HG03565 (cell line): ENCODE measurements around the gene SH3PXD2B.

ENCODE experiments used
- ATAC-seq: cut with Tn5 transposase; IDR thresholded peaks from one replicate; pipeline ENCODE4 v1.9.1; 2021; ENCODE audit warnings: mild to moderate bottlenecking, moderate library complexity; ENCODE audit not compliant: unreplicated experiment

The SH3PXD2B gene

DNA sequence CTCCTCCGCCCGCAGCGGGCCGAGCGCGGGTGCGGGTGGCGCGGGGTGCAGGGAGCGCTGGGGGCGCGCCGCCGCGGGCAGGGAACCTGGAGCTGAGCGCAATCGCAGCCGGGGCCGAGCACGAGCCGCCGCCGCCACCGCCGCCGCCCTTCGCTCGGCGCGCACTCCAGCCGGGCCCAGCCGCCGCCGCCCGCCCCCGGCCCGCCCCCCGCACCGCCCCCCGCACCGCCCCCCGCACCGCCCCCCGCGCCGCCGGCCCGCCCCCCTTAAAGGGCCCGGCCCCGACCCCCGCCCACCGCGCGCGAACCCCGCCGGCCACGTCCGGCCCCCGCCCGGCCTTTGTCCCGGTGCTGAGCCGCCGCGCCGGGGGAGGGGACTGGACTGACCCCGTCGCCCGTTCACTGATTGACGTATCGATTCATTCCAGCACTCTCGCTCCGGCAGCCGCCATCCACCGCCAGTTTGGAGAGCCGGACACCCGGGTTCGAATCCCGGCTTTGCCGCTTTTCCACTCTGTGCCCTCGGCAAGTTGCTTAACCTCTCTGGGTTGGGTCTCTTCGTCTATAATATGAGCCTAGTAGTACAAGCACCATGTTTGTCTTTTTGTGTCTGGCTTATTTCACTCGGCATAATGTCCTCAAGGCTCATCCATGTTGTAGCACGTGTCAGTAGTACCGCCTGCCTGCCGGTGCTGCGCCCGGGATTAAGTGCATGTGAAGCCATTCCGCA is at the start of gene SH3PXD2B:
Gene SH3PXD2B, minus strand, starts transcription at position 168 of the 729 bp plus-strand sequence. CDS start 173 bp downstream, outside the sequence.
- ATAC-seq: no peak

DNA sequence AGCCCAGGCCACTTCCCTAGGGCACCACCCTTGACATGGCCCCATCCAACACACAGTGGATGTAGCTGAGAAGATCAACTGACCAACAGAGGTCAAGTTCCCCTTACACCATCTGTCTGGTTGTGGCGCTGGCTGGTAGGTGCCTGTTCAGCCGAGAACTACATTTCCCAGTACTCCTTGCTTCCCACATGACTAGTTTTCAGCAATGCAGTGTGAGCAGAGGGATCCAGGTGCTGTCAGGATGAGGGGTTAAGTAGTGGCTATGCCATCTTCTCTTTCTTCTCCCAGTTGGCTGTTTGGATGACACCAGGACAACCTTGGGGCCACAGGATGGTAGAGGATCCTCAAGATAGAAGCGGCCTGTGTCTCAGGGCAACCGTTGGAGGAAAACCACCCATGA is 48.6 kb upstream of the SH3PXD2B start:
- ATAC-seq: no peak

DNA sequence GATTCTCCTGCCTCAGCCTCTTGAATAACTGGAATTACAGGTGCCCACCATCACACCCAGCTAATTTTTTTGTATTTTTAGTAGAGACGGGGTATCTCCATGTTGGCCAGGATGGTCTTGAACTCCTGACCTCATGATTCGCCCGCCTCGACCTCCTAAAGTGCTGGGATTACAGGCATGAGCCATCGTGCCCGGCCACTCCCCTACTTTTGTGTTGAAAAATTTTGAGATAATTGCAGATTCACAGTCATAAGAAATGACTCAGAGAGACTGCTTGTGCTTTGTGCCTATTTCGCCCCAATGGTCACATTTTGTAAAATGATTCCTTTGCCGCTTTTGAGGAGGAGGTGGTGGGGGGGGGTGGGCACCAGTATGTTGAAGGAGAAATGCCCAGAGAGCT is 48.1 kb upstream of the SH3PXD2B start:
- ATAC-seq: no peak

DNA sequence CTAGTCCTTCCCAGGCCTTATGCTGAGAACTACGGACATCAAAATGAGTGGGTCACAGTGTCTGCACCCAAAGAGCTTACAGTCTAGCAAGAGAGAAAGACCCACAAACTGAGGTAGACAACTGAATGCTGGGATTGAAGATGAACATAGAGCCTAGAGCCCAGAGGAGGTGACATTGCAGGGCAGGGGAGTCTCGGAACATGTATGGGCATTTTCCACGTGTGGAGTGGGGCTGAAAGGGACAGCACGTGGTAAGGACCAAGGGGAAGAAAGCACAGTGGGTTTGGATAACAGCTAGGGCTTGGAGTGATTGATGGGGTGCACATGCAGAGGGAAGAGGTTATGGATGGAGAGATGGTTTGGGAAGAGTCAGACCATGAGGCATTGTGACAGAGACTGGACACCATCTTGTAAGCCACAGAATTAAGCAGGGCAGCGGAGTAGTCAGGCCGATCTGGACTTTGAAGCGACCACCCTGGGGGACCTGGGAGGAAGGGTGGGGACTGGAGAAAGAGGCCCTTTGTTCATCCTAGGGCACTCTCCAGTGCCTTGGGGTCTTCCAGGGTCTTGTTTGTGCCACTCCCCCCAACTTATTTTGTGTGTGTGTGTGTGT is 47.5 kb upstream of the SH3PXD2B start:
- no peak for ATAC-seq

DNA sequence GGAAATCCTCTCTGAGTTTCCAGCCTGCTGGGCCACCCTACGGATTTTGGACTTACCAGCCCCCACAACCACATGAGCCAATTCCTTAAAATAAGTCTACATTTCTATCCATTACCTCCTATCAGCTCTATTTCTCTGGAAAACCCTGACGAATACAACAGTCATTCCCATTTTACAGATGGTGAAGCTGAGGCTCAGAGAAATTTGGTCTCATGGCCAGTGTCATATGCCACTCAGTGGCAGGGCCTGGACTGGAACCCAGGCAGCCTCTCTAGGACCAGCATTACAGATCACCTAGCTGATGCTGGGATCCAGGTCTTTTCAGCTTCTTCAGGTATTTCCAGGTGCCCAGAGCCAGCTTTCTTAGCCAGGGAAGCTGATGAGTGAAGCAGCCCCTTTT is 45.0 kb upstream of the SH3PXD2B start:
- ATAC-seq: no peak

DNA sequence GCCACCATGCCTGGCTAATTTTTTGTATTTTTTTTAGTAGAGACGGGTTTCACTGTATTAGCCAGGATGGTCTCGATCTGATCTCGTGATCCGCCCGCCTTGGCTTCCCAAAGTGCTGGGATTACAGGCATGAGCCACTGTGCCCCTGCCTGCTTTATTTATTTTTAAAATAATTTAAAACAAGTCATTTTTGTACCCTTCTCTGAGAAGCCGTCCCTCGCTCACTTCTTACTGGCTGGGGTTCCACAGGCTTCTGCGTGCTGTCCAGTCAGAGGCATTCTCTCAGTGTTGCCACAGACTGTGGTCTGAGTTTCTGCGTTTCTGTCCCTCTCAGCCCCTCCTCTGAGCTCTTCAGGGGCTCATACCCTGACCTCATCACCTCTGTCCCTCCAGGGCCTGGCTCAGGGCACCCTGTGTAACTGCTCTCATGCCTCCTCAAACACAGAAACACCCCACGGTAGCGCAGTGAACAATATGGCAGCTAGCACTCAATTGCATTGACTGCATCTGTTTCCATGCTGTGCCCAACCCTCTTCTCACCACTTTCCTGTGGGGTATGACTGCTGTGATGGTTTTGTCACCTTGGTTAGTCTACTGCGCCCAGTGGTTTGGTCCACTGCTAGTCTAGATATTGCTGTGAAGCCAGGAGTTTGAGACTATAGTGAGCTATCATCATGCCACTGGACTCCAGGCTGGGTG is 44.3 kb upstream of the SH3PXD2B start:
- no peak for ATAC-seq

DNA sequence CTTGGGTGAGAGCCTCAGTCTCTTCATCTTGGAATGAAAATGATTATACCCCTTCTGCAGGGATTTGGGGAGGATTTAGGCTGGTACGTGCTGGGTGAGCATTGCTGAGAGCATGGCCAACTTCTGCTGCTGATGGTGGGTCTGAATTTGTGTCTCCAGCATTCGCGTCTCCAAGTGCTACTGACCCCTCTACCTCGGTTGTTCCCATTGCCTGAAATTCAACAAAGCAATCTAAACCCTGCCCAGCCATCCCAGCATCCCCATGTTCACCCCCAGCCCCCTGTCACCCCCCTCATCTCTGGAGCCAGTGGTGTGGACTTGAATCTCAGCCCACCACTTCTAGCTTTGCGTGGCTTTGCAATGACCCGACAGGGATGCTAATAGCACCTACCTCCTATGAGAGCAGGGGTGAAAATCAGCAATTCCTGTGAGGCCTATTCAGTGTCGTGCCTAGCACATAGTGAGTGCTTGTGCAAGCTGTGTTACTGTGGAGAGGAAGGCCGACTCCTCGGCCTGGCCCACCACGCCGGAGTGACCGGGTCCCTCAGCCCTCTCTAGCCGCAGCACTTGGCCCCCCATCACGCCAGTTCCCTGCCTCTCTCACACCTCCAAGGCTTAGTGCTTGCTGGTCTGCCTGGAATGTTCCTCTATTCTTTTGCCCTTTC is 43.4 kb upstream of the SH3PXD2B start:
- no peak for ATAC-seq

DNA sequence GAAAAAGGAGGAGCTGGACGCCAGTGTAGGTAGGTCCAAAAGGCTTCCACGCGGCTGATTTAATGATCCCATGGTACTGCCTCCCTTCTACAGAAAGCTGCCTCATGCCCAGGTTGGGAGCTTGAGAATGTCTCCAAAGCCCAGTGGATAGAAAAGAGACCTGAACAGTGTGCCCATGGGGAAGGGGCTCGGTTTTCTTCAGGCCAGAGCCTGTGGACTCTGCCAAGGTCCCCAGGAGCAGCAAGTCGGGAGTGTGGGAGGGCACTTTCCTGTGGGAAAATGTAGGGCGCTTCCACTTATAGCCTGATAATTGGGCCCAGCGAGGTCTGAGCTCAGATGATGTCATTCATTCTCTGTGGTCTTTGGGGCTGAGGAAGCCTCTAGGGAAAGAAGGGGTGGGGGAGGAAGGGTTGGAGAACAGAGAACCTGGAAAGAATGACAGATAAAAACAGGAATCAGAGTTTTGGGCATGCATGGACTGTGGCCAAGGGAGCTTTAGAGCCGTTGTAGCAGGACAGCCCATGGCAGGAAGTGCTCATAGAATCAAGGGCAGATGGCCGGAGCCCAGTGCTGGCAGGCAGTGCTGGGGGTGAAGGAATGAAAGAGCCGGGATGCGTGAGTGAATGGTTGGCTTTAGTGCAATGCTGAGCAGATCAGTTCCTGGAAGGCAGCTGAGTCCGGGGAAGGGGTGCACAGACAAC is 42.5 kb upstream of the SH3PXD2B start:
- no peak for ATAC-seq

DNA sequence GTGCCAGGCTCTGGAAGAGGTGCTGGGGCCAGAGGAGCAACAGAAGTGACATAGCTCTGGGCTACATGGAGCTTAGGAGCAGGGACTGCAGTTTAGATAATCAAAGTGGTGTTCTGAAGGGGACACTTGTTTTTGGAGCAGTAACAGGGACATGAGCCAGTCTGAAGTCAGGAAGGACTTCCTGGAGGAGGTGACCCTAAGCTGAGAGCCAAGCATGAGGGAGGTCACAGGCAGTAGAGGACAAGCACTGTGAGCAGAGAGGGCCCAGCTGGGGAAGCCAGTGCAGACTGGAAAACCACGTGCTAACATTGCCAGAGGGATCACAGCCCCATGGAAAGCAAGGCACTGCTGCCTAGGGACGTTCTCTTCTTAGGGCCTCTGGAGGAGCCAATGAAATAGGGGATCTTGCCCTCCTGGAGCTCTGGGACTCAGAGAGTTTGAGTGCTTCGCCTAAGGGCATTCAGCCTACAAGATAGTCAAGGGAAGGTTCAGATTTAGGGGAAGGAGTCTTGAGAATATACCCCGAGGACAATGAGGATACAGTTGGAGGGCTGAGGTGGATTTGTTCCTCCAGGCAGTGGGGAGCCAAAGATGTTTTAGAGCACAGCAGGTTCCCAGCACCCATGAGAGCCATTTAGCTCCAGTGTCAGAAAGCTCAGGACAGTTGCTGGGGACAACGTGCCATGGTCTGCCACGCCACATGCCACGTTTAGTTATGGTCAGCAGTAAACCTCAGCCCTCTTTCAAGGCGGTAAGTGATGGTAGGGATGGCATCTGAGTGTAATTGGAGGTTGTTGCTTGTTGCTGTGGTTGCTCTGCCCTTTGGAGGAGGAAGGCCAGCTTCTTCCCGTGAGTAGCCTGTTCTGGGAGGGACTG is 40.5 kb upstream of the SH3PXD2B start:
- ATAC-seq: no peak

DNA sequence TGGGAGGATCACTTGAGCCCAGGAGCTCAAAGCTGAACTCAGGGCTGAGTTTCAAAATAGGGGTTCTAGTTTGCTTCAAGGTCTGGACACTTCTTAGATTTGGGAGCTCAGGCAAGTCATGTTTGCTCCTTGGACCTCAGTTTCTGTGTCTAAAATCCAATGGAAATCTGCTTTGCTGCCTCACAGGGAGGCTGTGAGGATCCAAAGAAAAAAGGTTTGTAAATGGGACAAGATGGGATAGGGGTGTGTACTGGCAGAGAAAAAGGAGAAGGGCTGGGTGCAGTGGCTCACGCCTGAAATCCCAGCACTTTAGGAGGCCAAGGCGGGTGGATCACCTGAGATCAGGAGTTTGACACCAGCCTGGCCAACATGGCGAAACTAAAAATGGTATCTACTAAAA is 39.6 kb upstream of the SH3PXD2B start:
- no peak for ATAC-seq

DNA sequence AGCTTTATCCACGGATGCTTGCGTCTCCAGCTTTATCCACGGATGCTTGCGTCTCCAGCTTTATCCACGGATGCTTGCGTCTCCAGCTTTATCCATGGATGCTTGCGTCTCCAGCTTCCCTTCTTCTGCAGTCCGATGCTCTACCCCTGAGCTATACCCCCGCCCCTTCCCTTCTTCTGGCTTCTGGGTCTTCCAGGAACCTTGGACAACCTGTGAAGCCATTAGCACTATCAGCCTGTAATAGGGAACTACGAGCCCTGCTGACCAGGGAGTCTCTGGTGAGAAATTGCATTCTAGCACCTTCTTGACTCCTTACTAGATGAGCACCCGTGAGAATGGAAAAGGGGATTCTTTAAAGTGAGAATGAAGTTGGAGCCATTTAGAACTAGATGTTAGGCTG is 39.1 kb upstream of the SH3PXD2B start:
- ATAC-seq: no peak

DNA sequence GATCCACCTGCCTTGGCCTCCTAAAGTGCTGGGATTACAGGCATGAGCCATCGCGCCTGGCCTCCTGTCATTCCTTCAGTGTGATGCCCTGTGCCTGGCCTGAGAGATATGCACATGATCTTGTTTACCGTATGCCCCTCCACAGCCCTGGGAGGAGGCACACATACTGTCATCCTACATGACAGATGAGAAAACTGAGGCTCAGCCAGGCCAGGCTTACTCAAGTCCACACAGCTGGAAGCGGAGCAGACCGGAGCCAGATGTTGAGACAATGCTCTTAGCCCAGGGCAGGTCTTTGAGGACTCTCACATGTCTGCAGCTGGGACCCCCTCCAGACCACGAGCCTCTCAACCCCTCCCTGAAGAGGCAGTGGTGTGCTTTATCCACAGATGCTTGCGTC is 38.7 kb upstream of the SH3PXD2B start:
- ATAC-seq: no peak

DNA sequence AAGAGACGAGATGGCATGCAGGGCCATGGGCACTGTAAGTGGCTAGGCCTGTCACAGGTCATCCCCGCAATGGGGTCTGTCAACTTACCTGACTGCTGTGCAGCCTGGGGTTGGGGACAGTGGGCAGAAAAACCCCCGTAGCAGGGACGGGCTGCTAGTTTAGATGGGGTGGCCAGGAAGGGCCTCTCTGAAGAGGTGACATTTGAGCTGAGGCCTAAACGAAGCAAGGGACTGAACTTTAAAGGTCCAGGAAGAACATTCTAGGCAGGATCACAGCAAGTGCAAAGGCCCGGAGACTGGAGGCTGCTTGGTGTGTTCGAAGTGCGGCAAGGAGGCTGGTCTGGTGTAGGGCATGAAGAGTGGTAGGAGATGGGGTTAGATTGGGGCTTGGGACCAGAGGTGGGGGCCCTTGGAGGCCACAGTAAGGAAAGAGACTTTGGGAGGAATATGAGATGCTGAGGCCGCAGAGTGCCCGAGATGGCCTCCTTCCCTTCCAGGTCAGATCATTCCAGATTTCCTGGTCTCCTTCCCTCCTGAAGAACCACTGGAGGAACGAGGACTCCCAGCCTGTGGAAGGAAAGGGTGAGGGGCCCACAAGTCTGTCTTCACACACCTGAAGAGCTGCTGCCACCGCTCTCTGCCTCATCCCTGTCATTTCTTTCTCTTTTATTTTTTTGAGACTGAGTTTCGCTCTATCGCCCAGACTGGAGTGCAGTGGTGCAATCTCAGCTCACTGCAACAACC is 37.9 kb upstream of the SH3PXD2B start:
- ATAC-seq: no peak

DNA sequence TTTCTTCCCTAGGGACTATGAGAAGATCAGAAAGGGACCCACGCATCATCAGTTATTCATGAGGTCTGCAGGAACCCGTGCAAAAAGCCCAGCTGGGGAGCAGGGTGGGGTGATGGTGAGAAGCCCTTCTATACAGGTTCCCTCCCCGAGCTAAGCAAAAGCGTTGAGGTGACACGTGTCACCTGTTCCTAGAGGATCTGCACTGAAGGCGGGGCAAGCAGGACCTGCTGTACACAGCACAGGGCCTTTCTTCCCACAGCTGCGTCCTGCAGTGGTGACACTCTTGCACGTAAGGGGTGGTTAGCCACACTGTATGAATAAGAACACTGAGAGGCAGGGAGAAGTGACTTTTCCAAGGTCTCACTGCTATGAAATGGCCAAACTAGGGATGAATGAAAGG is 37.2 kb upstream of the SH3PXD2B start:
- no peak for ATAC-seq

DNA sequence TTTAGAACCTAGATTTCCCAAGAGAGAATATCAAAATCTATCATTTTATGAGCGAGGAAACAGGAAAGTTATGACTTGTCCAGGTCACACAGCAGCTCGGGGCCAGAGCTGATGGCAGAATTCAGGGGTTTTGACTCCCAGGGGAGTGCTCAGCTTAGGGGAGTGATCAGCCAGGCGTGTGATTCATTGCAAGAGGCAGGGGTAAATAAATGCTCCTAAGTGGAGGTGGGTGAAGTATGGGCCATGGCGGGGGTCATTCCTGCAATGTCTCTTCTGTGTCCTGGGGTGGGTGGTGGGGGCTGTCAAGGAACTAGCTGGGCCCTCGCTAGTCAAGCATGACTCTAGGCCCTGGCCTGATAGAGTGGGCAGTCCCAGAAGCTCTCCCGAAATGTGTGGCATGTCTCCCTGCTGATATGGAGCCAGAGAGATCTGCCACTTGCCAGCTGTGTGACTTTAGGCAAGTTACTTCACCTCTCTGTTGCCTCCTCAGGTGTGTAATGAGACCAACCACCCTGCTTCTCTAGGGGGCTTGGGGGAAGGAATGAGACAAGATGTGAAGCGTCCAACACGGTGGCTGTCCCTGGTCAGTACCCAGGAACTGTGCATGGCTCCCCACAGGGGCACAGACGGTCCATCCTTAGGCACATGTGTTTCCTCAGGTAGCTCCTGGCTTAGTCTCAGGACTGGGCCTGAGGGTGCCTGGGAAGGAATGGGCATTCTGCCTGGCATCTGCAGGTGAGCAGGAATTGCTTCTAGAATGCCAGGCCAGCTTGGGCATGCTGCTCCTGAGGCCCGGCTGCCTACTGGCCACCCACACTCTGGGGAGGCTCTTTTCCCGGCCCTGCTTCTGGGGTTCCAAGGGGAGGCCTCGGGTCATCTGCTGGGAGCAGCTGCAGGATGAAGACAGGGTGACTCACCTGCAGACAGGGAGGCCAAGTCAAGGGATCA is 36.5 kb upstream of the SH3PXD2B start:
- no peak for ATAC-seq

DNA sequence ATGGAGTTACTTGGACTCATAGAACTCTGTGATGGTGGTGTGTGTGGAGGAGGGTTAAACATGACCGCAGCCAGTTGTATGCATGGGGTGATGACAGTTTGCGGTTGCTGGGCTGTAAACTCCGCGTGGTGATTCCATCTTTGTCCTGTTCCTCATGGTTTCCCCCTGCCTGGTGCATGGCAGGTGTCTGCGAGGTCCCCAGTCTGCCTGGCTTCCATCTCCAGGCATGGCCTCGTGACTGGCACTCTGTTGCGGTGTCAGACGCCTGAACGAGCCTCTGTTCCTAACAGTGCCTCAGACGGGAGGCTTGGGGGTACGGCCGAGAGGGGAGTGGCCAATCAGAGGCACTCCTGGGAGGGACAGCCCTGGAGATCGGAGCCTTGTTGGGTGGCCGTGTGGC is 33.9 kb upstream of the SH3PXD2B start:
- no peak for ATAC-seq

DNA sequence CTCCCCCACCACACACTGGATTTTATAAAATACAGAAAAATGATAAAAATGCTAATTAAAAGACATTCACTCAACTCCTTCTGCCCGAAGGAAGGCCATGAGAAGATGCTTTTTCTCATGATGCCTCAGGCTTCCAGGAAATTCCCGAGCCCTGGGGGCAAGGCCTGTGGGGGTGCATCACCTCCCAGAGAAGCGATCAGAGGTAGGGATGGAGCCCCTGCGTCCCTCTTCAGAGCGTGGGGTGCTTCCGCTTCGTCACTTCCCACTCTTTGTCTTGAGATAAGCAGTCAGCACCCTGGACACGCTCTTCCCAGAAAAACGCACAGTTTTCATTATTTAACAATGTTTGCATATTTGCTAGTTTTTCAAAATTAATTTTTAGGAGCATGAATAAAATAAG is 33.3 kb upstream of the SH3PXD2B start:
- no peak for ATAC-seq

DNA sequence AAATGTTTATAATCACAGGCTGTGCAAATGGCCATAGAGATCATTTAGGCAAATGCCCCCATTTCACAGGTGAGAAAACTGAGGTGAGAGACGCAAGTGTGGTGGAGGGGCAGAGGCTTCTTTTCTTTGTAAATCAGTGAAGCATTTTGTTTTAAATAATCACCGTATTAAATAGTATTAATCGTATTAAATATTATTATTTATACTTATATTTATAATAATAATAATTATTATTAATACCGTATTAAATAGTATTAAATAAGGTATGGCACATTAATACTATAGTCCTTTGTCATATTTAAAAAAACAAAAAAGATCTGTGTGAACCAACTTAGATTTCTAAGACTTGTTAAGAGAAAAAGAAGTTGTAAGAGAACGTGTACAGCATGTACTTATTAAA is 32.6 kb upstream of the SH3PXD2B start:
- ATAC-seq: no peak
